Right kidney (tissue), 9 donors: ENCODE measurements around the gene LHX1.

Experiments
- DNase-seq: peaks from one replicate; pipeline ENCODE4 v3.0.0-alpha.2; 2016
- long read RNA-seq, 8 donors: transcript quantifications; one replicate each; lab custom pipeline, GENCODE V29; 2026

LHX1 gene
- long read RNA-seq, donor 1, transcript LHX1-201 (5 exons, 3,425 nt) = major isoform, 11 of 16 reads
- long read RNA-seq, donor 1, partial matches to known transcripts = 5 of 16 reads
- long read RNA-seq, donor 1, other reads (novel, unspliced or antisense) = 0 of 16 reads
- long read RNA-seq, donor 2, transcript LHX1-201 (5 exons, 3,425 nt) = major isoform, 7 of 8 reads
- long read RNA-seq, donor 2, partial matches to known transcripts = 0 of 8 reads
- long read RNA-seq, donor 2, other reads (novel, unspliced or antisense) = 0 of 8 reads
- long read RNA-seq, donor 3, transcript LHX1-201 (5 exons, 3,425 nt) = major isoform, 5 of 6 reads
- long read RNA-seq, donor 3, partial matches to known transcripts = 0 of 6 reads
- long read RNA-seq, donor 3, other reads (novel, unspliced or antisense) = 0 of 6 reads
- long read RNA-seq, donor 4, transcript LHX1-201 (5 exons, 3,425 nt) = major isoform, 18 of 25 reads
- long read RNA-seq, donor 4, partial matches to known transcripts = 7 of 25 reads
- long read RNA-seq, donor 4, other reads (novel, unspliced or antisense) = 0 of 25 reads
- long read RNA-seq, donor 5, transcript LHX1-201 (5 exons, 3,425 nt) = major isoform, 9 of 10 reads
- long read RNA-seq, donor 5, partial matches to known transcripts = 0 of 10 reads
- long read RNA-seq, donor 5, other reads (novel, unspliced or antisense) = 0 of 10 reads
- long read RNA-seq, donor 6, transcript LHX1-201 (5 exons, 3,425 nt) = major isoform, 17 of 32 reads
- long read RNA-seq, donor 6, partial matches to known transcripts = 13 of 32 reads
- long read RNA-seq, donor 6, other reads (novel, unspliced or antisense) = 0 of 32 reads
- long read RNA-seq, donor 7 = 0 reads
- long read RNA-seq, donor 8, transcript LHX1-201 (5 exons, 3,425 nt) = major isoform, 8 of 8 reads
- long read RNA-seq, donor 8, partial matches to known transcripts = 0 of 8 reads
- long read RNA-seq, donor 8, other reads (novel, unspliced or antisense) = 0 of 8 reads

GRCh38 chr17:36937001-36937958 is at the start of gene LHX1:
Gene LHX1, plus strand, starts transcription at chr17:36937475. Its CDS starts 723 bp downstream, at chr17:36938198.
- peak; percentile 68 for DNase-seq

GRCh38 chr17:36888236-36888951 is 48.9 kb upstream of the LHX1 start:
- no peak for DNase-seq

GRCh38 chr17:36889770-36890349 is 47.4 kb upstream of the LHX1 start:
- DNase-seq = no peak

- peak; percentile 30 for DNase-seq
Observed at GRCh38 chr17:36890398-36891168, 46.7 kb upstream of the LHX1 start.

- DNase-seq = no peak
Observed at GRCh38 chr17:36892112-36892838, 45.0 kb upstream of the LHX1 start.

GRCh38 chr17:36894177-36894576 is 43.1 kb upstream of the LHX1 start:
- DNase-seq = no peak

- DNase-seq = peak; percentile 37
Observed at GRCh38 chr17:36894925-36895324, 42.4 kb upstream of the LHX1 start.

- no peak for DNase-seq
Observed at GRCh38 chr17:36899250-36900159, 37.8 kb upstream of the LHX1 start.

GRCh38 chr17:36900160-36900512 is 37.1 kb upstream of the LHX1 start:
- DNase-seq = no peak

GRCh38 chr17:36901506-36901905 is 35.8 kb upstream of the LHX1 start:
- peak; percentile 30 for DNase-seq

- DNase-seq = no peak
Observed at GRCh38 chr17:36907407-36907806, 29.9 kb upstream of the LHX1 start.

- no peak for DNase-seq
Observed at GRCh38 chr17:36910513-36910912, 26.8 kb upstream of the LHX1 start.

GRCh38 chr17:36911001-36911400 is 26.3 kb upstream of the LHX1 start:
- no peak for DNase-seq

- no peak for DNase-seq
Observed at GRCh38 chr17:36913132-36913531, 24.1 kb upstream of the LHX1 start.

GRCh38 chr17:36918211-36918691 is 19.0 kb upstream of the LHX1 start:
- DNase-seq = peak; percentile 47

- no peak for DNase-seq
Observed at GRCh38 chr17:36919407-36919968, 17.8 kb upstream of the LHX1 start.
